ENCODE measurements around the gene THBS4.

GRCh38 chr5:80033513-80033912 lies 1.6 kb upstream of the THBS4 start:
- TF ChIP-seq CTCF (IDR thresholded peaks at IDR 0.05; ENCODE audit: poor library complexity) (no peak), EZH2phosphoT487 (IDR thresholded peaks at IDR 0.05; ENCODE audit: low read depth, severe bottlenecking, unreplicated experiment) (no peak), EZH2 (IDR thresholded peaks at IDR 0.05; ENCODE audit: borderline replicate concordance) (no peak)

All from hepatocyte (in vitro differentiated cells).